ENCODE data around the gene SPATA2L.
"Not testable (repeated sequence)": the region's sequence is repeated elsewhere in the genome, so short reads cannot be mapped to it uniquely, and the experiment has no call there.

SPATA2L gene

DNA sequence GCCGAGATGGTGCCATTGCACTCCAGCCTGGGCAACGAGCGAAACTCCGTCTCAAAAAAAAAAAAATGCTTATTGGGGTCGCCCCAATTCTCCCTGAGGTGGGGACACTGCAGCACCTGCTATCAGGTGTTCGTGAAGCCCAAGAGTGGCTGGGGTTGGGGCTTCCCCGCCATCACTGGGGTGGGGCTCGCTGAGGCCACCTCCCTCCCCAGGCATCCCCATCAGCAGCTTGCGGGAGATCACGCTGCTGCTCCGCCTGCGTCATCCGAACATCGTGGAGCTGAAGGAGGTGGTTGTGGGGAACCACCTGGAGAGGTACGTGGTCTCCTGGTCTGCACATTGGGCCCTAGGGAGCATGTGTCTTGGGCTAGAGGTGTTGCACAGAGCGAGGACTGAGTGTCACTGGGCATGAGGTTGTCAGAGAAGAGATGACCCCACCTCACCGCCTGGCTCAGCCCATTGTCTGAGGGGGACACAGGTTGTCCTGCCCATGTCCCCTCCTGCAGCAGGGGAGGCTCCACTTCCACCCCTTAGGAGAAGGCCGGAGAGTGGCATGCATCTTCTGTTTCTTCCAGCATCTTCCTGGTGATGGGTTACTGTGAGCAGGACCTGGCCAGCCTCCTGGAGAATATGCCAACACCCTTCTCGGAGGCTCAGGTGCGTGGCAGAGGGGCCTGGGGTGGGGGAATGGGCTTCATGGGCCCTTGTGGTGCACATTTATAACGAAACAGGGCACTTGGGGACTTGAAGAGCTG, 10.1 kb downstream of the SPATA2L start:
- Histone ChIP-seq H3K4me1 (ENCODE audit: control insufficient read depth, insufficient read depth, low read length) (peaks cover 17% of the 10 kb centered on the region), H3K36me3 (ENCODE audit: control insufficient read depth, insufficient read depth, low read length) (peaks cover 24% of the 10 kb centered on the region), H3K27me3 (ENCODE audit: control insufficient read depth, insufficient read depth, low read length) (no peaks in the 10 kb centered on the region), H3K4me3 (ENCODE audit: low read length) (no peak overlapping the region), H3K9me3 (ENCODE audit: control insufficient read depth, low read length) (no peaks in the 10 kb centered on the region), H3K9ac (ENCODE audit: low read length) (no peak overlapping the region)

GRCh38 chr16:89690392-89690901, 11.1 kb downstream of the SPATA2L start:
- H3K4me1 ChIP-seq (ENCODE audit: control insufficient read depth, insufficient read depth, low read length), result peaks cover 17% of the 10 kb centered on the region
- H3K4me3 ChIP-seq (ENCODE audit: low read length), result no peak overlapping the region
- no peaks in the 10 kb centered on the region for H3K9me3 ChIP-seq (ENCODE audit: control insufficient read depth, low read length)
- H3K9ac ChIP-seq (ENCODE audit: low read length), result no peak overlapping the region
- peaks cover 19% of the 10 kb centered on the region for H3K36me3 ChIP-seq (ENCODE audit: control insufficient read depth, insufficient read depth, low read length)
- no peaks in the 10 kb centered on the region for H3K27me3 ChIP-seq (ENCODE audit: control insufficient read depth, insufficient read depth, low read length)

GRCh38 chr16:89689621-89690020, 11.9 kb downstream of the SPATA2L start:
- not testable (repeated sequence) for H3K9me3 ChIP-seq (ENCODE audit: control insufficient read depth, low read length); H3K4me3 ChIP-seq (ENCODE audit: low read length); H3K27me3 ChIP-seq (ENCODE audit: control insufficient read depth, insufficient read depth, low read length); H3K9ac ChIP-seq (ENCODE audit: low read length)
- Histone ChIP-seq H3K36me3 (ENCODE audit: control insufficient read depth, insufficient read depth, low read length) (peaks cover 17% of the 10 kb centered on the region), H3K4me1 (ENCODE audit: control insufficient read depth, insufficient read depth, low read length) (peaks cover 17% of the 10 kb centered on the region)

DNA sequence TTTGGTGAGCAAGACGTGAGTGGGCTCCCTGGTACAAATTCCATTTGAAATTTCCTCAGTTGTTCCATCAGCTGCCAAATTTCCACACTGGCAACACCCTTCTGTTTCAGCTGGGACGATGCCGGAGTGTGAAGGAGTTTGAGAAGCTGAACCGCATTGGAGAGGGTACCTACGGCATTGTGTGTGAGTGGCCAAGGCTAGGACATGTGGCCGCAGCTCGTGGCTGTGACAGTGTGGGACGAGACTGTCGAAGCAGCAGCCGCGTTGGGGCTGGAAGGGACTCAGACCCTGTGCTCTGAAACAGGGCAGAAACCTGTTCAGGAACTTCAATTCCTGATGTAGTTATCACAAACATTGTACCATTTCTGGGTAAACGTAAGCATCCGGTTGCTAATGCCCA, 12.4 kb downstream of the SPATA2L start:
- Histone ChIP-seq H3K4me3 (ENCODE audit: low read length) (no peak overlapping the region), H3K9me3 (ENCODE audit: control insufficient read depth, low read length) (no peaks in the 10 kb centered on the region), H3K27me3 (ENCODE audit: control insufficient read depth, insufficient read depth, low read length) (no peaks in the 10 kb centered on the region), H3K36me3 (ENCODE audit: control insufficient read depth, insufficient read depth, low read length) (peaks cover 17% of the 10 kb centered on the region), H3K4me1 (ENCODE audit: control insufficient read depth, insufficient read depth, low read length) (peaks cover 17% of the 10 kb centered on the region), H3K9ac (ENCODE audit: low read length) (no peak overlapping the region)

- Histone ChIP-seq H3K4me1 (ENCODE audit: control insufficient read depth, insufficient read depth, low read length) (peaks cover 17% of the 10 kb centered on the region), H3K9ac (ENCODE audit: low read length) (no peak overlapping the region), H3K36me3 (ENCODE audit: control insufficient read depth, insufficient read depth, low read length) (peaks cover 14% of the 10 kb centered on the region), H3K27me3 (ENCODE audit: control insufficient read depth, insufficient read depth, low read length) (no peaks in the 10 kb centered on the region), H3K4me3 (ENCODE audit: low read length) (no peak overlapping the region), H3K9me3 (ENCODE audit: control insufficient read depth, low read length) (no peaks in the 10 kb centered on the region)
Measured at GRCh38 chr16:89688395-89688794, 13.1 kb downstream of the SPATA2L start.

GRCh38 chr16:89687092-89687940, 14.2 kb downstream of the SPATA2L start:
- peak overlapping the region; percentile 85 for H3K9ac ChIP-seq (ENCODE audit: low read length)
- H3K27me3 ChIP-seq (ENCODE audit: control insufficient read depth, insufficient read depth, low read length), result no peaks in the 10 kb centered on the region
- H3K9me3 ChIP-seq (ENCODE audit: control insufficient read depth, low read length), result no peaks in the 10 kb centered on the region
- H3K4me3 ChIP-seq (ENCODE audit: low read length), result peak overlapping the region; percentile 63
- peaks cover 10% of the 10 kb centered on the region for H3K36me3 ChIP-seq (ENCODE audit: control insufficient read depth, insufficient read depth, low read length)
- H3K4me1 ChIP-seq (ENCODE audit: control insufficient read depth, insufficient read depth, low read length), result peaks cover 17% of the 10 kb centered on the region

DNA sequence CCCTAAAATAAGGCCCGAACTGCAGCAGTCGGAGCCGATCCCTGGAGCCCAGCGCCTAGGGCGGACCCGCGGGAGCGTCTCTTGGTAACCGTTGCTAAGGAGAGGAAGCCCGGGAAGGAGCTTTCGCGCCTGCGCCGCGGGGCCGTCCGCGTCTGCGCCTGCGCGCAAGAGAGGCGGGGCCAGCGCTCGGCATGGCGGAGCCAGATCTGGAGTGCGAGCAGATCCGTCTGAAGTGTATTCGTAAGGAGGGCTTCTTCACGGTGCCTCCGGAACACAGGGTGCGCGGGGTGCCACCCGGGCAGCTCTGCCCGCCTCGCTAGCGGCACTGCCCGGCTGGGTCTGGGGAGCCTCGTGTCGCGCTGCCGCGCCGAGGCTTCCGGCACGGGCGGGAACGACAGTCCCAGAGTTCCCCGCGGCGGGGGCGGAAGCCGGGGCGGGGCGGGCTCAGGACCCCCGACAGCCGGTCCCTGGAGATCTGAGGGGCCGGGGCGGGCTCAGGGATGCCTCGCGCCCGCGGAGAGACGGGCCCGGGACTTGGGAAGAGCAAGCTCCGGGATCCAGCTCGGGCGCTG, 14.9 kb downstream of the SPATA2L start, which contains the start of gene CDK10:
Gene CDK10 (plus strand): TSS at position 170 of the 572 bp plus-strand sequence. CDS start 22 bp downstream, at position 192.
- H3K9ac ChIP-seq (ENCODE audit: low read length), result peak within 1 kb of the TSS; percentile 85
- H3K4me3 ChIP-seq (ENCODE audit: low read length), result peak within 1 kb of the TSS; percentile 63
- H3K27me3 ChIP-seq (ENCODE audit: control insufficient read depth, insufficient read depth, low read length), result no peaks in the 10 kb centered on the region
- H3K36me3 ChIP-seq (ENCODE audit: control insufficient read depth, insufficient read depth, low read length), result peaks cover 10% of the 10 kb centered on the region
- peaks cover 17% of the 10 kb centered on the region for H3K4me1 ChIP-seq (ENCODE audit: control insufficient read depth, insufficient read depth, low read length)
- H3K9me3 ChIP-seq (ENCODE audit: control insufficient read depth, low read length), result no peaks in the 10 kb centered on the region

DNA sequence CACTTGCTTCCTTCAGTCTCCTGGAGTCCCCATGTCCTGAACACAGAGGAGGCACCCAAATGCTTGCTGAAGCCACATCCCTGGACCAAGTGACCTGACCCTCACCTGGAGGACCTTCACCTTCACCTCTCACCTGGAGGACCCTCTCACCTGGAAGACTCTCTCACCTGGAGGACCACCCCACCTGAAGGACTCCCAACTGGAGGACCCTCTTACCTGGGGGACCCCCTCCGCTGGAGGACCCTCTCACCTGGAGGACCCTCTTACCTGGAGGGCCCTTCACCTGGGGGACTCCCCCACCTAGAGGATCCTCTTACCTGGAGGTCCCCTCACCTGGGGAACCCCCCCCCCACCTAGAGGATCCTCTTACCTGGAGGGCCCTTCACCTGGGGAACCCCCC, 15.6 kb downstream of the SPATA2L start:
- Histone ChIP-seq H3K4me3 (ENCODE audit: low read length) (no peak overlapping the region), H3K36me3 (ENCODE audit: control insufficient read depth, insufficient read depth, low read length) (peaks cover 10% of the 10 kb centered on the region), H3K9me3 (ENCODE audit: control insufficient read depth, low read length) (no peaks in the 10 kb centered on the region), H3K4me1 (ENCODE audit: control insufficient read depth, insufficient read depth, low read length) (peaks cover 17% of the 10 kb centered on the region), H3K9ac (ENCODE audit: low read length) (no peak overlapping the region), H3K27me3 (ENCODE audit: control insufficient read depth, insufficient read depth, low read length) (no peaks in the 10 kb centered on the region)

GRCh38 chr16:89678258-89678657, 23.2 kb downstream of the SPATA2L start:
- Histone ChIP-seq H3K27me3 (ENCODE audit: control insufficient read depth, insufficient read depth, low read length) (no peaks in the 10 kb centered on the region), H3K9ac (ENCODE audit: low read length) (no peak overlapping the region), H3K36me3 (ENCODE audit: control insufficient read depth, insufficient read depth, low read length) (no peaks in the 10 kb centered on the region), H3K9me3 (ENCODE audit: control insufficient read depth, low read length) (no peaks in the 10 kb centered on the region), H3K4me1 (ENCODE audit: control insufficient read depth, insufficient read depth, low read length) (no peaks in the 10 kb centered on the region), H3K4me3 (ENCODE audit: low read length) (no peak overlapping the region)

GRCh38 chr16:89672177-89672941, 29.1 kb downstream of the SPATA2L start:
- Histone ChIP-seq H3K4me3 (ENCODE audit: low read length) (no peak overlapping the region), H3K9me3 (ENCODE audit: control insufficient read depth, low read length) (no peaks in the 10 kb centered on the region), H3K4me1 (ENCODE audit: control insufficient read depth, insufficient read depth, low read length) (no peaks in the 10 kb centered on the region), H3K27me3 (ENCODE audit: control insufficient read depth, insufficient read depth, low read length) (no peaks in the 10 kb centered on the region), H3K36me3 (ENCODE audit: control insufficient read depth, insufficient read depth, low read length) (no peaks in the 10 kb centered on the region), H3K9ac (ENCODE audit: low read length) (no peak overlapping the region)

DNA sequence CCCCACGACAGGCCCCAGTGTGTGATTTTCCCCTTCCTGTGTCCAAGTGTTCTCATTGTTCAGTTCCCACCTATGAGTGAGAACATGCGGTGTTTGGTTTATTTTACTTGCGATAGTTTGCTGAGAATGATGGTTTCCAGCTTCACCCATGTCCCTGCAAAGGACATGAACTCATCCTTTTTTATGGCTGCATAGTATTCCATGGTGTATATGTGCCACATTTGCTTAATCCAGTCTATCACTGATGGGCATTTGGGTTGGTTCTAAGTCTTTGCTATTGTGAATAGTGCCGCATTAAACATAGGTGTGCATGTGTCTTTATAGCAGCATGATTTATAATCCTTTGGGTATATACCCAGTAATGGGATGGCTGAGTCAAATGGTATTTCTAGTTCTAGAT, 29.9 kb downstream of the SPATA2L start:
- not testable (repeated sequence) for H3K4me1 ChIP-seq (ENCODE audit: control insufficient read depth, insufficient read depth, low read length); H3K27me3 ChIP-seq (ENCODE audit: control insufficient read depth, insufficient read depth, low read length); H3K36me3 ChIP-seq (ENCODE audit: control insufficient read depth, insufficient read depth, low read length); H3K4me3 ChIP-seq (ENCODE audit: low read length); H3K9ac ChIP-seq (ENCODE audit: low read length); H3K9me3 ChIP-seq (ENCODE audit: control insufficient read depth, low read length)

Measured in mucosa of stomach (tissue), 1 donor.